HG02610 (cell line): ENCODE data around the gene COL20A1.
"Not testable (repeated sequence)": the region's sequence is repeated elsewhere in the genome, so short reads cannot be mapped to it uniquely, and the experiment has no call there.

ENCODE experiments used
- ATAC-seq: cut with Tn5 transposase; IDR thresholded peaks from one replicate; pipeline ENCODE4 v1.9.1; 2021; ENCODE audit warnings: mild to moderate bottlenecking, moderate library complexity; ENCODE audit not compliant: unreplicated experiment

The COL20A1 gene

DNA sequence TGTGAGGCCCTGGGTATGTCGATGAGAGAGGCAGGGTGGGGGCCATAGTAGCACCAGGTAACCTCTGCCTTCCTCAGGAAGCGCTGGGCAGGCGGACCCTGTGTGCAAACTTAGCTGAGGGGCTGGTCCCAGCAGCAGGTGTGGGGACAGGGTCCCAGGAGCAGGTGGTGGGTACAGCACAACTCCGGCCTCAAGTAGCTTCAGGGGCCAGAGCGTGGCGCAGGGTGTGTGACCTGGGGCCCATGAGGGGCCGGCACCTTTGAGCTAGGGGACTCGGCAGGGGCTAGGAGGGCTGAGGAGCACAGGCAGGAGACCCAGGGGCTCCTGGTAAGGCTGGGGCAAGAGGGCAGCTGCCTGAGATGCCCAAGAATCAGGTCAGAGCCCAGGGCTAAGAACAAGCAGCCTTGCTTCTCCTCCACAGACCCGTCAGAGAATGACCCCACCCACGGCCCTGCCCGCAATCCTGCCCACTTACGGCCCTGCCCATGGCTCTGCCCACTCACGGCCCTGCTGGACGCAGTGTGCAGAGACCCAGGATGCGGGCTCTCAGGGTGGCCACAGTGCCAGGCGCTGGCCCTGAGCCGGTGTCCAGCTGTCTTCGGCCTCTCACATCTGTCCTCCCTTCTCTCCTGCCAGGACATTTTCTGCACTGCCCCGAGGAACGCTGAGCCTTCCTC, 37.2 kb downstream of the COL20A1 start:
- ATAC-seq: no peak

DNA sequence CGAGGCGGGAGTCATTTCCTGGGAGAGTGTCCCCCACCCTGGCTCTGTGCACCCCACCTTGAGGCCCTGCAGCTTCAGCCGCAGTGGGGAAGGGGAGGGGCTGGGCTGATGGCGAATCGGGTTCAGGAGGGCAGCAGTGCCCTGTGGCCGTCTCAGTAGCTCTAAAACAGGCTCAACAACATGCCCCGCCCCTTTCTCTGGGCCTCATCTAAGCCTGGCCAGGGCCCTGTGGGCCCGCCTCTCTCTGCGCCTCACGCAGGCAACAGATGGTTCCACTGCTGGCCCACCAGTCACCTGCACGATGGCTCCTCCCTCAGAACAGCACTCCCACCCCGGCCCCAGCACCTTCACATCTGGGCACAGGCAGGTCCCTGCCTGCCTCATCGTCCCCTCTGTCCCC, 38.0 kb downstream of the COL20A1 start:
- ATAC-seq: no peak

DNA sequence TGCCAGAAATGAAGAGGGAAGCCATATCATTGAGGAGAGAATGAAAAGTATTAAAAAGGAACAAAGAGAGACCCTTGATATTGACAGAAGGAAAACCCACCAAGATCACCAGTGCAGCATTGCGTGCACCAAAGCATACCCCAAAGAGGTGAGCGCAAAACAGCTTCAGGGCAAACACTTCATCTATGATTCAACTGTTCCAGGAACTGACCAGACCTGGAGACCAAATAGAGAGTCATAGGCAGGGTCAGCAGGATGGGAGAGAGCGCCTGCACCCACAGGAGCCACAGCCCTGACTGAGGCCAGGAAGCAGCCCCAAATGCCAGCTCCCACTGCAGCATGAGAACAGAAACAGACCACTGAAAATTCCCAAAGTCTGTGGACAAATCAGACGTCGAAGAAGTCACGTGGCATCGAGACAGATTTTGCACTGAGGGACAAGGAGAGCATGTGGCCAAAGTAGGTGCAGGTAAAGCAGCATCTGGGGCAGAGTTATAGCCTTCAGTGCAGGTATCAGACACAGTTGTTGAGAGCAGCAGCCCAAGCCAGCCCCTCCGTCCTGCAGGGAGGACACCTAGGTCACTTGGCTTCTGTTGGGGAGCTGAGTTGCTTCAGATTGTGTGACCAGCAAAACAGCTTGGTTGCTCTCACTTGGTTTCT, 38.9 kb downstream of the COL20A1 start:
- ATAC-seq: no peak

- ATAC-seq: no peak
These were observed 39.7 kb downstream of the COL20A1 start for GRCh38 chr20:63332488-63333240.

DNA sequence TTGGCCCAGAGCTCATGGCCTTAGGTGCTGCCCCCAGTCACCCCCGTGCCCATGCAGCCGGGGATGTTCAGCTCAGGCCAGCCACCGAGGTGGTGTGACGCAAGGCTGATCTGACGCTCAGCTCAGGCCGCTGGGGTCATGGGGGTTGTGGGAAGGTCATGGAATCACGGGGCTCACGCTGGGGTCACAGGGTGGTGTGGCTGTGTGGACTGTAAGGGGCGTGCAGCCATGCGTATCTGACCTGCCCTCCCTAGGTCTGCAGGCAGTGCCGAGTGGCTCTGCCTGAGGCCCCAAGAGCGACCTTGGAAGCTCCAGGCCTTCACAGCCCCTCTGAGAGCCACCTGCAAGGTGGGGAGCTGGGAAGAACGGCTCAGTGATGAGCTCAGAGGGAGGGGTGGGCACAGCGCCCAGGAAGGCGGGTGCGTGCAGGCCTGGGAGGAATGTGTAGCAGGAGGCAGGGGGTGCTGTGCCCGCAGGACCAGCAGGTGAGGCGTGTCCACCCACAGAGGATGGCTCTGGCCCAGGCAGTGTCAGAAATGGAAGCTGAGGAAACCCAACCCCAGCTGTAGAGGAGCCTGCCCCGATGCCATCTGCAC, 40.4 kb downstream of the COL20A1 start:
- no peak for ATAC-seq

GRCh38 chr20:63334356-63334755, 41.4 kb downstream of the COL20A1 start:
- ATAC-seq: no peak

DNA sequence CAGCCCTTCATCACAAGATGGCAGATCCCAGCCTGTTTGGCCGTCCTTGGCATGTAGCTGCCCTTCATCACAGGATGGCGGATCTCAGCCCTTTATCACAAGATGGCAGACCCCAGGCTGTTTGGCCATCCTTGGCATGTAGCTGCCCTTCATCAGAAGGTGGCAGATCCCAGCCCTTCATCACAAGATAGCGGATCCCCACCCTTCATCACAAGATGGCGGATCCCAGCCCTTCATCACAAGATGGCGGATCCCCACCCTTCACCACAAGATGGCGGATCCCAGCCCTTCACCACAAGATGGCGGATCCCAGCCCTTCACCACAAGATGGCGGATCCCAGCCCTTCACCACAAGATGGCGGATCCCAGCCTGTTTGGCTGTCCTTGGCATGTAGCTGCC, 42.1 kb downstream of the COL20A1 start:
- not testable (repeated sequence) for ATAC-seq

GRCh38 chr20:63335711-63336110, 42.7 kb downstream of the COL20A1 start:
- ATAC-seq: no peak

DNA sequence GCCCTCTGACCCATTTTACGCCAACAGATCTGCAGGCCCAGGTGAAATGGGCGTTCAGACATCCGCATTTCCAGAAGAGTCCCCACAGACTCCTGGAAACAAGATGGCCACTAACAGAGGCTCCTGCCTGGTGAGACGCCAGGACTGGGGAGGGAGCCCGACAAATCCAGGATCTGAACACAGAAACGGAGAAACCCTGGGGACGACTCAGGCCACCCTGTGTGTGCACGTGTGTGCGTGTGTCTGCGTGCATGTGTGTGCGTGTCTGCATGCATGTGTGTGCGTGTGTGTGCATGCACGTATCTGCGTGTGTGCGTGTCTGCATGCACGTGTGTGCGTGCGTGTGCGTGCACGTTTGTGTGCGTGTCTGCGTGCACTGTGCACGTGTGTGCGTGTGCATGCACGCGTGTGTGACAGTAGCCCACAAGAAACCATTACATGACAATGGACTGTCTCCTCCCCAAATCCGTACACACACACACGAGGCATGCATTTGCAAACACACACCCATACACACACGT, 43.3 kb downstream of the COL20A1 start:
- ATAC-seq: no peak

DNA sequence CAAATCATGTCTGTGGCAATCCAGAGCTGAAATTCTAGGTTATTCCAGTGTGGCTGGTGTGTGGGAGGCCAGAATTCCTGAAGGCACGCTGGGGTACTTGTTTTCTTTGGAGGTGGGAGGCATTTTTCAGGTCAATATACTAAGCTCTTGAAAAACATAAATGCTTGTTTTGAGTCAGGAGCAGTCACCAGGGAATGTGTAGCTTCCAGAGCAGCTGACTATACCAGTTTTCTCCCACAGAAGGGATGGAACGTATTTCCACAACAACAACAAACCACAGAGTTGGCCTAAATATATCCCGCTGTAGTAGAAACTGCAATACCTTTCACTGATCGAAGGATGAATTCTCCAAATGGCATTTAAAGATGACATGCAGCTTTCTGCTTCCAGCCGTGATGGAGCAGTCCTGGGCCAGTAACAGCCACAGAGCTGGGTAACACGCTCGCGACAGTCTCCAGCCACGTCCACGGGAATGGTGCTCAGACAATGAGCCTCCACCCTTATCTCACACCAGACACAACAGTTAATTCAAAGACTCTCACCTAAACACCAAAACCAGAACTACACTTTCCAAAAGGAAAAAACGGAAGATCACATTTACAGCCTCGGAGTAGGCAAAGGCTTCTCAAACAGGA, 44.9 kb downstream of the COL20A1 start:
- no peak for ATAC-seq

GRCh38 chr20:63339154-63340094, 46.4 kb downstream of the COL20A1 start:
- ATAC-seq: not testable (repeated sequence)

DNA sequence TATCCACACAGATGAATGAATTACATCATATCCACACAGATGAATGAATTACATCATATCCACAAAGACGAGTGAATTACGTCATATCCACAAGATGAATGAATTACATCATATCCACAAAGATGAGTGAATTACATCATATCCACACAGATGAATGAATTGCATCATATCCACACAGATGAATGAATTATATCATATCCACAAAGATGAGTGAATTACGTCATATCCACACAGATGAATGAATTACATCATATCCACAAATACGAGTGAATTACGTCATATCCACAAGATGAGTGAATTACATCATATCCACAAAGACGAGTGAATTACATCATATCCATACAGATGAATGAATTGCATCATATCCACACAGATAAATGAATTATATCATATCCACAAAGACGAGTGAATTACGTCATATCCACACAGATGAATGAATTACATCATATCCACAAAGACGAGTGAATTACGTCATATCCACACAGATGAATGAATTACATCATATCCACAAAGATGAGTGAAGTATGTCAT, 47.2 kb downstream of the COL20A1 start:
- not testable (repeated sequence) for ATAC-seq

- ATAC-seq: no peak
These were observed 49.8 kb downstream of the COL20A1 start for GRCh38 chr20:63342561-63343459.

- no peak for ATAC-seq
These were observed 50.8 kb downstream of the COL20A1 start for GRCh38 chr20:63343460-63344445.

DNA sequence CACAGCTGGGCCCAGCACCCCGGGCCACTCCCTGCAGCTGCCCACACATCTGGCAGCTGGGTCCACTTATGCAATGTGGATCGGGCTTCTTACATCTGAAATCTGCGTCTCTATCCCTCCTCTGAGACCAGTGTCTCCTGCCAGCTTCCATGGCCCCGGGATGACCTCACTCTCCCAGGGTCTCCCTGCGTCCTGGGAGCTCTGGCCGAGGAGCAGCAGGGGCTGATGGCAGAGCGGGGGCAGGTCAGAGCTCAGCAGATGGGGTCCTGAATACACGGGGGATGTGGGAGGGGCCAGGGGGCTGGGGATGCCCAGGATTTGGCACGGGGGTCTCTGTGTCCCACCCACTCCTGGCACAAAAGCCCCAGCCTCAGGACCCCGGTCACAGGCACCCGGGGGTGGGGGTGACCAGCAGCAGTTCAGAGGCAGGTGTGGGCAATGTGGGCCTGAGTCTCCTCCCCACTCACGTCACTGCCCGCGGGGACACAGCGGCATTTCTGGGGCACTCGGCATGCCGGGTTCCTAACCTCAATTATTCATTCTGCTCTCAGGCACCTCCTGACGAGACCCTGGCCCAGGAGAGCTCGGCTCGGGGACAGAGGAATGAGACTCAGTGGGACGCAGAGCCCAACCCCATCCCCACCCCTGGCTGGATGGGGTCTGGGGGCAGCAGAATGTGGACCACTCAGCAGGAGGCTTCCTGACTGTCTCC, 51.8 kb downstream of the COL20A1 start:
- ATAC-seq: no peak

DNA sequence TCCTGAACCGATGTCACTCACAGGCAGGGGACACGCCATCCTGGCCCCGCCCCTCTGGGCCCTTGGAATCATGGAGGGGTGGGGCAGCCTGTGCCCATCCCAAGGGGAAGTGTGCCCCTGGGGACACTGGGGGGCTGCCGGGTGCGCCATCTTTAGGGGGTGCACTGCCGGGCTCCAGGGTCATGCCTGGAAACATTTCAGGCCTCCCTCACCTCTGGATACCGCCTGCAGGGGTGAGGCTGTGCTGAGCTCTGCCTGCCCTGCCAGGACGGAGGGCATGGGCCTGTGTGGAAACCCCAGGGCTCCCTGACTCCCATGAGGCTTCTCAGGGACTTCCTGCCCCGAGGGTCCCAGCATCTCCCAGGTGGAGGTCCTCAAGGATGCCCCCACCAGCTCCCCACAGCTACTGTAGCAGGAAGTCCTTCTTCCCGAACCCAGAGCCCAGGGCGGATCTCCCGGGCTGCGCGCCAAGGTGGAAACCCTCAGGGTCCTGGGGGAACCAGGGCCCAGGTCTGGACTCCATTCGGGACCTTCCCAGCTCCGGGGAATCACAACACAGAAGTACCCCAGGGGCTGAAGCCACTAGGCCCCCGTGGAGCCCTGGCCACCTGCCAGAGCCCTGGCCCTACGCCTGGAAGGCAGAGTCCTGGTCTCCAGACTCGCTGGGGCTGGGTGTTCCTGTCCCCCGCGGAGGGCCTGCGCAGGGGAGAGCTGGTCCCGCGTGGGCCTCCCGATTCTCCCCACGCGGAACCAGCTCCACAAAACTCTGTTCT, 52.5 kb downstream of the COL20A1 start:
- ATAC-seq: no peak
